Epithelial cell of esophagus (primary cell): ENCODE results near the gene MACROD2.

Experiments
- DNase-seq: peaks from one replicate; pipeline ENCODE4 v3.0.0; 2010; ENCODE audit warnings: low read depth
- H3K4me3 ChIP-seq: 2 replicates; pipeline ENCODE4 v1.5.1; 2011; ENCODE audit warnings: mild to moderate bottlenecking, low read length, control low read depth
- CTCF ChIP-seq: IDR thresholded peaks from 2 replicates; pipeline ENCODE4 v1.5.1; 2011; ENCODE audit warnings: low read depth, mild to moderate bottlenecking, low read length, control low read depth, inconsistent platforms; ENCODE audit not compliant: insufficient read depth; ENCODE audit errors: missing control alignments

Gene MACROD2

GRCh38 chr20:14758356-14758755 is 763.0 kb downstream of the MACROD2 start:
- no peak overlapping the region for H3K4me3 ChIP-seq
- no peak for TF ChIP-seq CTCF
- DNase-seq = no peak

GRCh38 chr20:14759979-14760378 is 764.7 kb downstream of the MACROD2 start:
- H3K4me3 ChIP-seq = no peak overlapping the region
- no peak for TF ChIP-seq CTCF
- DNase-seq = no peak

GRCh38 chr20:14761903-14762302 is 766.6 kb downstream of the MACROD2 start:
- DNase-seq = no peak
- no peak for TF ChIP-seq CTCF

GRCh38 chr20:14764511-14765369 is 769.4 kb downstream of the MACROD2 start:
- no peak for TF ChIP-seq CTCF
- DNase-seq = peak; percentile 84
- no peak overlapping the region for H3K4me3 ChIP-seq

More at GRCh38 chr20:14761903-14762302, 766.6 kb downstream of the MACROD2 start:
- no peak overlapping the region for H3K4me3 ChIP-seq

GRCh38 chr20:14765370-14765701 is 770.0 kb downstream of the MACROD2 start:
- H3K4me3 ChIP-seq = no peak overlapping the region
- TF ChIP-seq CTCF = no peak
- DNase-seq = no peak

- no peak for TF ChIP-seq CTCF
- H3K4me3 ChIP-seq = no peak overlapping the region
- DNase-seq = peak; percentile 59
These were observed 778.2 kb downstream of the MACROD2 start for GRCh38 chr20:14773486-14773885.

- H3K4me3 ChIP-seq = no peak overlapping the region
- no peak for TF ChIP-seq CTCF
- peak; percentile 99 for DNase-seq
These were observed 780.5 kb downstream of the MACROD2 start for GRCh38 chr20:14775778-14776177.
